HepG2 (cell line): Measurements from ENCODE around the gene SLC35B4. TPM values are rescaled to one million over a fixed set of nuclear protein-coding genes. Genes with fewer than 3 reads are reported as not detected.

Experiments
- ATF2 ChIP-seq: sonication (generic); formaldehyde crosslinking; IDR thresholded peaks from 2 replicates; pipeline ENCODE4 v1.4.0; 2020; ENCODE audit warnings: missing genetic modification reagents
- CC2D1A ChIP-seq: sonication (generic); formaldehyde crosslinking; IDR thresholded peaks from 2 replicates; pipeline ENCODE4 v1.8.1; 2023; ENCODE audit warnings: mild to moderate bottlenecking, missing genetic modification reagents
- CSRNP2 ChIP-seq: sonication (generic); formaldehyde crosslinking; conservative IDR thresholded peaks from 2 replicates; pipeline ENCODE4 v1.8.0; 2022; ENCODE audit warnings: low read depth, missing genetic modification reagents
- E2F5 ChIP-seq: sonication (generic); formaldehyde crosslinking; conservative IDR thresholded peaks from 2 replicates; pipeline ENCODE4 v1.4.0; 2020; ENCODE audit warnings: missing genetic modification reagents
- FIP1L1 ChIP-seq: fragments of 200-400 bp; formaldehyde crosslinking; IDR thresholded peaks from 2 replicates; pipeline ENCODE4 v1.6.1; 2018; ENCODE audit warnings: low read depth, mild to moderate bottlenecking, low read length, moderate library complexity, borderline replicate concordance; ENCODE audit not compliant: insufficient read depth
- GRHL1 ChIP-seq: sonication (generic); formaldehyde crosslinking; conservative IDR thresholded peaks from 2 replicates; pipeline ENCODE4 v1.8.0; 2022; ENCODE audit warnings: missing genetic modification reagents
- JARID2 ChIP-seq: sonication (generic); formaldehyde crosslinking; IDR thresholded peaks from 2 replicates; pipeline ENCODE4 v1.8.1; 2023; ENCODE audit warnings: missing genetic modification reagents, inconsistent platforms; ENCODE audit not compliant: insufficient replicate concordance
- KLF13 ChIP-seq: sonication (generic); formaldehyde crosslinking; IDR thresholded peaks from 2 replicates; pipeline ENCODE4 v1.4.0; 2020; ENCODE audit warnings: mild to moderate bottlenecking, missing genetic modification reagents
- NBN ChIP-seq: fragments of 450-650 bp; conservative IDR thresholded peaks from 2 replicates; pipeline ENCODE4 v1.6.1; 2017
- NFKBIZ ChIP-seq: IDR thresholded peaks from 2 replicates; pipeline ENCODE4 v1.6.1; 2018; ENCODE audit warnings: missing genetic modification reagents, missing compliant biosample characterization
- SMYD3 ChIP-seq: sonication (generic); formaldehyde crosslinking; IDR thresholded peaks from 2 replicates; pipeline ENCODE4 v1.8.1; 2023; ENCODE audit warnings: mild to moderate bottlenecking, missing genetic modification reagents
- TOPORS ChIP-seq: sonication (generic); formaldehyde crosslinking; IDR thresholded peaks from 2 replicates; pipeline ENCODE4 v1.8.0; 2023; ENCODE audit warnings: mild to moderate bottlenecking, missing genetic modification reagents
- ZBTB4 ChIP-seq: sonication (generic); formaldehyde crosslinking; IDR thresholded peaks from 2 replicates; pipeline ENCODE4 v1.4.0; 2020; ENCODE audit warnings: missing genetic modification reagents, mild to moderate bottlenecking, borderline replicate concordance
- ZNF17 ChIP-seq: sonication (generic); formaldehyde crosslinking; IDR thresholded peaks from 2 replicates; pipeline ENCODE4 v1.5.0; 2020; ENCODE audit warnings: mild to moderate bottlenecking, missing genetic modification reagents
- ZNF207 ChIP-seq: fragments of 450-650 bp; IDR thresholded peaks from 2 replicates; pipeline ENCODE4 v1.6.1; 2016; ENCODE audit warnings: antibody characterized with exemption, borderline replicate concordance
- ZSCAN20 ChIP-seq: sonication (generic); formaldehyde crosslinking; IDR thresholded peaks from 2 replicates; pipeline ENCODE4 v1.4.0; 2020; ENCODE audit warnings: missing genetic modification reagents, mild to moderate bottlenecking, borderline replicate concordance
- polyA plus RNA-seq, 8 experiments: library from polyadenylated mRNA; depleted of rRNA in 3 of 8; stranded (reverse) in 7 of 8; unstranded in 1 of 8; fragments of >200 nt; fragmentation: Illumina TruSeq in 4 of 8; extraction: Trizol in 4 of 8; gene quantifications; 2 replicates each; pipeline versions ENCODE4 v1.2.1 to v1.2.3, GENCODE V29; 2011 to 2016; ENCODE audit warnings: low read depth in 4 of 8, missing spikeins in 1 of 8, mixed read lengths in 1 of 8; ENCODE audit not compliant: insufficient read depth in 1 of 8
- total RNA-seq, 5 experiments: library from RNA; depleted of rRNA; stranded (reverse); fragments of >200 nt; fragmentation: Illumina TruSeq; extraction: Trizol; gene quantifications; 2 replicates each; pipeline ENCODE4 v1.2.3, GENCODE V29; 2016; ENCODE audit warnings: low read depth in 1 of 5
- TF ChIP-seq, protein P1 (sequence below): sonication (generic); formaldehyde crosslinking; conservative IDR thresholded peaks from 2 replicates; pipeline ENCODE4 v1.4.0; 2020; ENCODE audit warnings: missing genetic modification reagents

The SLC35B4 gene
- total and polyA plus RNA-seq, 2 of the 13 experiments (the other 11 are each of a cell fraction or from before 2014, with no cell fraction given), result 17.1 to 17.8 TPM

DNA sequence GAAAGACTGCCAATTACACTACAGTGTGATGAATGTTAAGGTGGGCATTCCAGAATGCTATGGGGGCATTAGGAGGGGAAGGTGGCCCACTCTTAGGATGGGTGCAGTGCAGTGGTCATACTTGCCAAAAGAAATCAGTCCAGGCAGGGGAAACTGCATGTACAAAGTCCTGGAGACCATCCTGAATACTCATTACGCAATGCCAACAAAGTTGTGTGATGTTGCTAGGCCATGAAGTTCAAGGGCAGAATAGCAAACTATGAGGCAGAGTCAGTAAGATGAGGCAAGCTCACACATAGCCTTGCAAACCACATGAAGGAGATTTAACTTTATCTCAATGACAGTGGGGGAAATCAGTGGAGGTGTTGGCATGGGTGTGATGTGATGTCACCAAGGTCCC is 49.8 kb upstream of the SLC35B4 start (continued):
- TF ChIP-seq CSRNP2 (CRISPR knock-in tag), result no peak
- TF ChIP-seq ATF2 (CRISPR knock-in tag), result peak; percentile 73
- TF ChIP-seq SMYD3 (CRISPR knock-in tag), result no peak
- TF ChIP-seq NFKBIZ, result no peak
- no peak for TF ChIP-seq E2F5 (CRISPR knock-in tag)
- no peak for TF ChIP-seq NBN
- TF ChIP-seq GRHL1 (CRISPR knock-in tag), result no peak
- TF ChIP-seq TOPORS (CRISPR knock-in tag), result no peak
- TF ChIP-seq ZBTB4, result no peak
- no peak for TF ChIP-seq FIP1L1
- no peak for TF ChIP-seq ZNF207
- TF ChIP-seq KLF13 (CRISPR knock-in tag), result no peak
- TF ChIP-seq ZNF17 (CRISPR knock-in tag), result no peak
- TF ChIP-seq CC2D1A (CRISPR knock-in tag), result no peak
- TF ChIP-seq ZSCAN20 (CRISPR knock-in tag), result no peak
- no peak for TF ChIP-seq JARID2 (CRISPR knock-in tag)
- TF ChIP-seq, protein P1, sequence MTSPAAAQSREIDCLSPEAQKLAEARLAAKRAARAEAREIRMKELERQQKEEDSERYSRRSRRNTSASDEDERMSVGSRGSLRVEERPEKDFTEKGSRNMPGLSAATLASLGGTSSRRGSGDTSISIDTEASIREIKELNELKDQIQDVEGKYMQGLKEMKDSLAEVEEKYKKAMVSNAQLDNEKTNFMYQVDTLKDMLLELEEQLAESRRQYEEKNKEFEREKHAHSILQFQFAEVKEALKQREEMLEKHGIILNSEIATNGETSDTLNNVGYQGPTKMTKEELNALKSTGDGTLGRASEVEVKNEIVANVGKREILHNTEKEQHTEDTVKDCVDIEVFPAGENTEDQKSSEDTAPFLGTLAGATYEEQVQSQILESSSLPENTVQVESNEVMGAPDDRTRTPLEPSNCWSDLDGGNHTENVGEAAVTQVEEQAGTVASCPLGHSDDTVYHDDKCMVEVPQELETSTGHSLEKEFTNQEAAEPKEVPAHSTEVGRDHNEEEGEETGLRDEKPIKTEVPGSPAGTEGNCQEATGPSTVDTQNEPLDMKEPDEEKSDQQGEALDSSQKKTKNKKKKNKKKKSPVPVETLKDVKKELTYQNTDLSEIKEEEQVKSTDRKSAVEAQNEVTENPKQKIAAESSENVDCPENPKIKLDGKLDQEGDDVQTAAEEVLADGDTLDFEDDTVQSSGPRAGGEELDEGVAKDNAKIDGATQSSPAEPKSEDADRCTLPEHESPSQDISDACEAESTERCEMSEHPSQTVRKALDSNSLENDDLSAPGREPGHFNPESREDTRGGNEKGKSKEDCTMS (CRISPR knock-in tag), result no peak
